Neural cell (in vitro differentiated cells): ENCODE measurements around the gene CYTH3. TPM values are rescaled to one million over a fixed set of nuclear protein-coding genes. Genes with fewer than 3 reads are reported as not detected.

ENCODE experiments used
- H2AFZ ChIP-seq: fragments of 200-600, 300-800 bp; sonication (generic), shearing (Covaris generic); 2 replicates; pipeline ENCODE4 v1.6.0; 2014; ENCODE audit warnings: low read depth, mild to moderate bottlenecking, antibody characterized with exemption, low read length, moderate library complexity
- H3F3A ChIP-seq: fragments of 200-600 bp; shearing (Covaris generic); 2 replicates; pipeline ENCODE4 v1.6.1; 2016; ENCODE audit warnings: mild to moderate bottlenecking, moderate library complexity, mixed read lengths, antibody characterized with exemption, low read length; ENCODE audit not compliant: insufficient read depth, poor library complexity, severe bottlenecking
- H3K27ac ChIP-seq: fragments of 200-600, 300-800 bp; sonication (generic), shearing (Covaris generic); 2 replicates; pipeline ENCODE4 v1.5.1; 2014; ENCODE audit warnings: mild to moderate bottlenecking, low read length, moderate library complexity
- H3K27me3 ChIP-seq: fragments of 300-800, 200-600 bp; sonication (generic), shearing (Covaris generic); 2 replicates; pipeline ENCODE4 v1.6.0; 2014; ENCODE audit warnings: mild to moderate bottlenecking, low read depth, low read length, moderate library complexity; ENCODE audit not compliant: insufficient read depth
- H3K36me3 ChIP-seq: fragments of 300-800, 200-600 bp; sonication (generic), shearing (Covaris generic); 2 replicates; pipeline ENCODE4 v1.5.1; 2014; ENCODE audit warnings: mild to moderate bottlenecking, antibody characterized with exemption, low read length, moderate library complexity; ENCODE audit not compliant: insufficient read depth
- H3K4me2 ChIP-seq: fragments of 300-800, 200-600 bp; sonication (generic), shearing (Covaris generic); 2 replicates; pipeline ENCODE4 v1.6.0; 2014; ENCODE audit warnings: mild to moderate bottlenecking, low read length
- H3K4me3 ChIP-seq: fragments of 300-800, 200-600 bp; sonication (generic), shearing (Covaris generic); 2 replicates; pipeline ENCODE4 v1.5.1; 2014; ENCODE audit warnings: mild to moderate bottlenecking, low read length, moderate library complexity
- H3K79me2 ChIP-seq: fragments of 200-600 bp; shearing (Covaris generic); replicated peaks from 2 replicates; pipeline ENCODE4 v1.6.0; 2014; ENCODE audit warnings: mild to moderate bottlenecking, low read length, moderate library complexity; ENCODE audit not compliant: insufficient read depth
- H3K9ac ChIP-seq: fragments of 300-800, 200-600 bp; sonication (generic), shearing (Covaris generic); 2 replicates; pipeline ENCODE4 v1.6.1; 2016; ENCODE audit warnings: mild to moderate bottlenecking, low read length, mixed read lengths
- H3K9me2 ChIP-seq: fragments of 200-600 bp; shearing (Covaris generic); 2 replicates; pipeline ENCODE4 v1.6.1; 2016; ENCODE audit warnings: mild to moderate bottlenecking, low read length, mixed read lengths; ENCODE audit not compliant: insufficient read depth
- H3K9me3 ChIP-seq: fragments of 200-600, 300-800 bp; sonication (generic), shearing (Covaris generic); 2 replicates; pipeline ENCODE4 v1.6.1; 2016; ENCODE audit warnings: mild to moderate bottlenecking, mixed run types, low read length, moderate library complexity, mixed read lengths
- H4K20me1 ChIP-seq: fragments of 200-600 bp; shearing (Covaris generic); 2 replicates; pipeline ENCODE4 v1.6.1; 2016; ENCODE audit warnings: mild to moderate bottlenecking, mixed run types; ENCODE audit not compliant: insufficient read depth
- EP300 ChIP-seq: fragments of 450-650 bp; conservative IDR thresholded peaks from 2 replicates; pipeline ENCODE4 v1.6.1; 2014; ENCODE audit warnings: antibody characterized with exemption, mild to moderate bottlenecking, moderate library complexity; ENCODE audit not compliant: poor library complexity, severe bottlenecking
- EZH2 ChIP-seq: fragments of 200-600, 300-800 bp; shearing (Covaris generic), sonication (generic); IDR thresholded peaks from 2 replicates; pipeline ENCODE4 v1.6.1; 2014; ENCODE audit warnings: antibody characterized with exemption, low read length, borderline replicate concordance, mild to moderate bottlenecking; ENCODE audit not compliant: insufficient read depth, poor library complexity, severe bottlenecking
- MXI1 ChIP-seq: fragments of 450-650 bp; conservative IDR thresholded peaks from 2 replicates; pipeline ENCODE4 v1.6.1; 2014; ENCODE audit warnings: antibody characterized with exemption, mild to moderate bottlenecking; ENCODE audit not compliant: poor library complexity, severe bottlenecking
- POLR2AphosphoS5 ChIP-seq: IDR thresholded peaks from 2 replicates; pipeline ENCODE4 v1.6.1; 2012
- RAD21 ChIP-seq: fragments of 450-650 bp; conservative IDR thresholded peaks from 2 replicates; pipeline ENCODE4 v1.6.1; 2014; ENCODE audit warnings: antibody characterized with exemption, mild to moderate bottlenecking, moderate library complexity
- SMC3 ChIP-seq: fragments of 450-650 bp; conservative IDR thresholded peaks from 2 replicates; pipeline ENCODE4 v1.6.1; 2014; ENCODE audit warnings: antibody characterized with exemption, mild to moderate bottlenecking, moderate library complexity; ENCODE audit not compliant: poor library complexity
- TAF1 ChIP-seq: IDR thresholded peaks from 2 replicates; pipeline ENCODE4 v1.6.1; 2012; ENCODE audit warnings: low read depth
- polyA plus RNA-seq: library from polyadenylated mRNA; depleted of rRNA; stranded (reverse); fragments of >200 nt; gene quantifications from 2 replicates; pipeline ENCODE4 v1.2.3, GENCODE V29; 2014
- TF ChIP-seq, protein P1 (sequence below): fragments of 450-650 bp; IDR thresholded peaks from 2 replicates; pipeline ENCODE4 v1.5.1; 2014; ENCODE audit warnings: antibody characterized with exemption, mild to moderate bottlenecking, moderate library complexity; ENCODE audit not compliant: poor library complexity, severe bottlenecking
- TF ChIP-seq, protein P2 (sequence below): IDR thresholded peaks from 2 replicates; pipeline ENCODE4 v1.6.1; 2012; ENCODE audit warnings: borderline replicate concordance

The CYTH3 gene
- polyA plus RNA-seq, 1 donor from 2014 or later = 33.9 TPM

DNA sequence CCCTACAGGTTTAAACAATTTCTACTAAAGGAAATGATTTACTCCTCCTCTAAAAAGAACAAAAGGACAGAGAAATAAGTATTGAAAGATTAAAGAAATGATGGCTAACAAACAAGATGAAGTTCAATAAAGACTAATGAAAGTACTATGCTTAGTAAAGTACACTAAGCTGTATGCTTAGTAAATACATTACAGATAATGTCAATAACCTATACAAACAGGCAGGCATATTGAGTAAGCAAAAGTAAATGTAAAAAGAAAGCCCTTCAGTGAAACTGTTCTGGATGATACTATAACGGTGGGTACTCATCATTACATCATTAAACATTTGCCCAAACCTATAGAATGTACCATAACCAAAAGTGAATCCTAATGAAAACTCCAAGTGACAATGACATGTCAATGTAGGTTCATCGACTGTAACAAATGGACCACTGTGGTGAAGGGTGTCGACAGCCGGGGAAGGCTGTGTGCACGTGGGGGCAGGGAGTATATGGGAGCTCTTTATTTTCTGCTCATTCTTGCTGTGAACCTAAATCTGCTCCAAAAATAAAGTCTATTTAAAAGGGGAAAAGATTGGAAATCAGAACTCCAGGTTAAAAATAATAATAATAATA, 34.0 kb downstream of the CYTH3 start:
- Histone ChIP-seq H3K27me3 (no peaks in the 10 kb centered on the region), H3K4me3 (no peak overlapping the region), H3F3A (no peaks in the 10 kb centered on the region), H4K20me1 (no peaks in the 10 kb centered on the region), H2AFZ (no peak overlapping the region), H3K27ac (no peak overlapping the region), H3K79me2 (no peaks in the 10 kb centered on the region), H3K9ac (no peak overlapping the region), H3K9me3 (no peaks in the 10 kb centered on the region), H3K36me3 (no peaks in the 10 kb centered on the region), H3K4me2 (no peak overlapping the region), H3K9me2 (no peaks in the 10 kb centered on the region)
- TF ChIP-seq EZH2 = no peak
- TF ChIP-seq, protein P1, sequence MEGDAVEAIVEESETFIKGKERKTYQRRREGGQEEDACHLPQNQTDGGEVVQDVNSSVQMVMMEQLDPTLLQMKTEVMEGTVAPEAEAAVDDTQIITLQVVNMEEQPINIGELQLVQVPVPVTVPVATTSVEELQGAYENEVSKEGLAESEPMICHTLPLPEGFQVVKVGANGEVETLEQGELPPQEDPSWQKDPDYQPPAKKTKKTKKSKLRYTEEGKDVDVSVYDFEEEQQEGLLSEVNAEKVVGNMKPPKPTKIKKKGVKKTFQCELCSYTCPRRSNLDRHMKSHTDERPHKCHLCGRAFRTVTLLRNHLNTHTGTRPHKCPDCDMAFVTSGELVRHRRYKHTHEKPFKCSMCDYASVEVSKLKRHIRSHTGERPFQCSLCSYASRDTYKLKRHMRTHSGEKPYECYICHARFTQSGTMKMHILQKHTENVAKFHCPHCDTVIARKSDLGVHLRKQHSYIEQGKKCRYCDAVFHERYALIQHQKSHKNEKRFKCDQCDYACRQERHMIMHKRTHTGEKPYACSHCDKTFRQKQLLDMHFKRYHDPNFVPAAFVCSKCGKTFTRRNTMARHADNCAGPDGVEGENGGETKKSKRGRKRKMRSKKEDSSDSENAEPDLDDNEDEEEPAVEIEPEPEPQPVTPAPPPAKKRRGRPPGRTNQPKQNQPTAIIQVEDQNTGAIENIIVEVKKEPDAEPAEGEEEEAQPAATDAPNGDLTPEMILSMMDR = no peak
- TF ChIP-seq RAD21 = no peak
- TF ChIP-seq, protein P2, sequence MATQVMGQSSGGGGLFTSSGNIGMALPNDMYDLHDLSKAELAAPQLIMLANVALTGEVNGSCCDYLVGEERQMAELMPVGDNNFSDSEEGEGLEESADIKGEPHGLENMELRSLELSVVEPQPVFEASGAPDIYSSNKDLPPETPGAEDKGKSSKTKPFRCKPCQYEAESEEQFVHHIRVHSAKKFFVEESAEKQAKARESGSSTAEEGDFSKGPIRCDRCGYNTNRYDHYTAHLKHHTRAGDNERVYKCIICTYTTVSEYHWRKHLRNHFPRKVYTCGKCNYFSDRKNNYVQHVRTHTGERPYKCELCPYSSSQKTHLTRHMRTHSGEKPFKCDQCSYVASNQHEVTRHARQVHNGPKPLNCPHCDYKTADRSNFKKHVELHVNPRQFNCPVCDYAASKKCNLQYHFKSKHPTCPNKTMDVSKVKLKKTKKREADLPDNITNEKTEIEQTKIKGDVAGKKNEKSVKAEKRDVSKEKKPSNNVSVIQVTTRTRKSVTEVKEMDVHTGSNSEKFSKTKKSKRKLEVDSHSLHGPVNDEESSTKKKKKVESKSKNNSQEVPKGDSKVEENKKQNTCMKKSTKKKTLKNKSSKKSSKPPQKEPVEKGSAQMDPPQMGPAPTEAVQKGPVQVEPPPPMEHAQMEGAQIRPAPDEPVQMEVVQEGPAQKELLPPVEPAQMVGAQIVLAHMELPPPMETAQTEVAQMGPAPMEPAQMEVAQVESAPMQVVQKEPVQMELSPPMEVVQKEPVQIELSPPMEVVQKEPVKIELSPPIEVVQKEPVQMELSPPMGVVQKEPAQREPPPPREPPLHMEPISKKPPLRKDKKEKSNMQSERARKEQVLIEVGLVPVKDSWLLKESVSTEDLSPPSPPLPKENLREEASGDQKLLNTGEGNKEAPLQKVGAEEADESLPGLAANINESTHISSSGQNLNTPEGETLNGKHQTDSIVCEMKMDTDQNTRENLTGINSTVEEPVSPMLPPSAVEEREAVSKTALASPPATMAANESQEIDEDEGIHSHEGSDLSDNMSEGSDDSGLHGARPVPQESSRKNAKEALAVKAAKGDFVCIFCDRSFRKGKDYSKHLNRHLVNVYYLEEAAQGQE = no peak
- TF ChIP-seq POLR2AphosphoS5 = no peak
- TF ChIP-seq MXI1 = no peak
- no peak for TF ChIP-seq EP300
- TF ChIP-seq SMC3 = no peak
- no peak for TF ChIP-seq TAF1

DNA sequence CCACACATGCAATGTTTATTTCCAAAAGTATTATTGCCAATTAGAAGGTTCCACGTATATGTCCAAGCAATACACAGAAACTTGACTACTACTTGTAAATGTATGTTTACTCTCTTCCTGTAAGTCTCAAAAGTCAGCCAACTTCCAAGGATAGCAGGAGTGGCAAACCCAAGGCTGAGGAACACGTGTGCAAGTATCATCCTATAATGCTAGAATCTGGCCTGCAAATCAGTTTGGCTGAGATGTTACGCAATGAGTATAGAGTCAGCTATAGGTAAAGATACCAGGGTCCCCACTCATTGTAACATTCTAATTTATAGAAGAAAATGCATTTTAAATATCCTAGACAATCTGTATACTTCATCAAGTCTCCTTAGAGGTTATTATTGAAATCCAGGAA, 34.7 kb downstream of the CYTH3 start:
- Histone ChIP-seq H4K20me1 (no peaks in the 10 kb centered on the region), H3K9me2 (no peaks in the 10 kb centered on the region), H3K27ac (no peak overlapping the region), H3K79me2 (no peaks in the 10 kb centered on the region), H3F3A (no peaks in the 10 kb centered on the region), H3K4me3 (no peak overlapping the region), H3K4me2 (no peak overlapping the region), H3K9me3 (no peaks in the 10 kb centered on the region), H3K36me3 (no peaks in the 10 kb centered on the region), H3K27me3 (no peaks in the 10 kb centered on the region), H2AFZ (no peak overlapping the region), H3K9ac (no peak overlapping the region)
- no peak for TF ChIP-seq RAD21
- TF ChIP-seq MXI1 = no peak
- no peak for TF ChIP-seq EZH2
- TF ChIP-seq, protein P2 = no peak
- TF ChIP-seq, protein P1 = no peak
- no peak for TF ChIP-seq TAF1
- TF ChIP-seq SMC3 = no peak
- no peak for TF ChIP-seq EP300
- TF ChIP-seq POLR2AphosphoS5 = no peak
